ENCODE results near the gene C10orf62.

Gene C10orf62

DNA sequence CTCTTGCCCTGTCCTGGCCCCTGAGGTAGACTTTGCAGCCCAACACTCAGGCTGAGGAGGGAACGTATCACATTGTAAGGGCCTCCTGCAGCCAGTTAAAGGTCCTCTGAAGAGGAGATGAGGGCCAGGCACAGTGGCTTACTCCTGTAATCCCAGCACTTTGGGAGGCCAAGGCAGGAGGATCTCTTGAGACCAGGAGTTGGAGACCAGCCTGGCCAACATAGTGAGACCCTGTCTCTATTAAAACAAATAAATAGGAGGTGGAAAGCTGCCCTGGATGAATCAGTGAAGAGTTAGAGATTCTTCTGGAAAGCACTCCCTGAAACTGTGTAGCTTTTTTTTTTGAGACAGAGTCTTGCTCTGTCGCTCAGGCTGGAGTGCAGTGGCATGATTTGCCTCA lies 2.3 kb upstream of the C10orf62 start:
- DNase-seq = no peak

DNA sequence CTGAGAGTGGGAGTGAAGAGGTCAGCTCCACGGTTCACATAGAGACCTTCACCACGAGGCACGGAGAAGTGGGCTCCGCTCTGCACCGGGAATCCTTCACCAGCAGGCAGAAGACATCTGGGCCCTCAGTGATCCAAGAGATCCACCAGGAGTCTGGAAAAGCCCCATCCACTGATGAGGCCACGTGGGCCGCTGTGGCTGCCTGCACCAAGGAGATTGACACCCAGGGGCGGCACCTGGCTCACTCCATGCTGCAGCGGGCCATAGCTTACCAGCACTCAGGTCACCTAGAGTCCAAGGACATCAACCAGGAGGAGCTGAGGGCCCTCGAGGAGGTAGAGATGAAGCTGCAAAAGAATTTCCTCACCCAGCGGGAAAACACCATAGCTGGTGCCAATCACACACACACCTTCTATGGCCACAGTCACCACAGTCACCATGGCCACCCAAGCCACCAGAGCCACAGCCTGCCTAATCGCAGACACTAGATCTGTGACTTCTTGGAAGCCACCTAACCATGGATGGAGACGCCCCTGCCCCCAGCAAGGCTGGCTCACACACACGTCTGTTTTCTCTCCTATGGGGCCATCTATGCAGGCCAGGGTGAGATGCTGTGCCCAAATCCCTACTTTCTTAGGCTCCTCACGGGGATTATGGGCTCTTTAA lies 694 bp downstream of the C10orf62 start:
- DNase-seq = no peak

DNA sequence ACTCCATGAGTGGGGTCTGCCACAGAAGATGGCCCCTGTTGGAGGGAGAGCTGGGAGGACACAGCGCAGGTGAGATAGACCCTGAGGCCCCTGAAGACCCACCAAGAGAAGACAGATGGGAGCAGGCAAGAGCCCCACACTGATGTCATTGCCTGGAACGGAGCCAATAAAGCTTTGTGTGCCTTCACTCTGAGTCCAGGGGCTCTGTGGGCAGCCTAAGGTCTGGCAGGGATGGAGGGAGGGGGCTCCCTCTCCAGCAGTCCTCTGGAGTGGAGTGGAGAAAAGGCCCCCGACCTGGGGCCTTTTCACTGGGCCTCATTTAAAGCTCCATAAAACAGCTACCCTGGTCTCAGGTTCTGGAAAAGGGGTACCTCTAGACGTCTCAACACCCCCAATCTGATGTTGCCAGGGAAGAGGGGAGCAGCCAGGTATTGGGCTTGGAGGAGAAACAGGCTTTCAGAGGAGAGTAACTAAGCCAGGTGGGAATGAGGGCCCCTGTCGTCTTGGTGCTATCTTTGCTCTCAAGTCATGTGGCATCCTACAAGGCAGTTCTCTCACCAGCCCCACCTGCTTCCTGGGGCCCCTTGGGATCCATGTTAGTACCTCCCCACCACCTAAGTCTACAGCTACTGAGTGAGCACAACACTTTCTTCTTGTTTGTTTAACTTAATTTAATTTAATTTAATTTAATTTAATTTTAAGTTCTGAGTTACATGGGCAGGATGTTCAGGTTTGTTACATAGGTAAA lies 1.4 kb downstream of the C10orf62 start:
- no peak for DNase-seq

- DNase-seq = no peak
Observed at GRCh38 chr10:97593421-97593820, 3.9 kb downstream of the C10orf62 start.

GRCh38 chr10:97596101-97597082 lies 6.9 kb downstream of the C10orf62 start:
- DNase-seq = no peak

DNA sequence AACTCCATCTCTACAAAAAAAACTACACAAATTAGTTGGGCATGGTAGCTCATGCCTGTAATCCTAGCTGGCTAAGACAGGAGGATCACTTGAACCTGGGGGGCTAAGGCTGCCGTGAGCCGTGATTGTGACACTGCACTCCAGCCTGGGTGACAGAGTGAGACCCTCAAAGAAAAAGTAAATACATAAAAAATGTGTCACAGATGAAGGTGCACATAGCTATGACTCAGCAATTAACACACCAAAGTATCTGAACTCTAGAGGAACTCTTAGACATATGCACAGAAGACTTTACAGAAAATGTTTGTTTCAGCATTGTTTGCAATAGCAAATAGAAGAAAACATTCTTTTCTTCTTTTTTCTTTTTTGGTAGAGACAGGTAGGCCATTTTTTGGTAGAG lies 8.3 kb downstream of the C10orf62 start:
- no peak for DNase-seq

DNA sequence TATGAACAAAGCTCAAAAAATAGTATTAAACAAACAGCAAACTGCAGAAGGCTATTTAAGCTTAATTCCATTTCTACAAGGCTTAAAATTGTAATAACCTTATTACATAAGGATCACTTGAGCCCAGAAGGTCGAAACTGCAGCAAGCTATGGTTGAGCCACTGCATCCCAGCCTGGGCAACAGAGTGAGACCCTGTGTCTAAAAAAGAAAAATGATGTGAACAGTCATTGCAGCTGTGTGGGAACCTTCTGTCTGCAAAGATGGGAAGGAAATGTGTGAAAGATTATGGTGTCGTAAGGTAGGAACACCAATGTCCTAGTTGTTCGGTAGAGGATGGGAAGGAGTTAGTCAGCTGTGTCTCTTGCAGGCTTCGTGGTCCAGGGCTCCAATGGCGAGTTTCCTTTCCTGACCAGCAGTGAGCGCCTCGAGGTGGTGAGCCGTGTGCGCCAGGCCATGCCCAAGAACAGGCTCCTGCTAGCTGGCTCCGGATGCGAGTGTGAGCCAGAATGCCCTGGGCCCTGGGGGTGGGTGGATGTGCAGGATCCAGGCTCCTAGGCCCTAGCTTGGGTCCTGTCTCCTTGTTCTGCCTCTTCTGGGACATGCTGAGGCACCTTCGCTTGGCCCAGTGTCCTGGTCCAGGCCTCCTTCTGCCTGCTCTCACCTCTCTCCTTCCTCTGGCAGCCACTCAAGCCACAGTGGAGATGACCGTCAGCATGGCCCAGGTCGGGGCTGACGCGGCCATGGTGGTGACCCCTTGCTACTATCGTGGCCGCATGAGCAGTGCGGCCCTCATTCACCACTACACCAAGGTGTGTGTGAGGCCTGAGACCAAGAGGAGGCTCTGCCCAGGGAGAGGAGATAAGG lies 9.1 kb downstream of the C10orf62 start:
- DNase-seq = no peak

DNA sequence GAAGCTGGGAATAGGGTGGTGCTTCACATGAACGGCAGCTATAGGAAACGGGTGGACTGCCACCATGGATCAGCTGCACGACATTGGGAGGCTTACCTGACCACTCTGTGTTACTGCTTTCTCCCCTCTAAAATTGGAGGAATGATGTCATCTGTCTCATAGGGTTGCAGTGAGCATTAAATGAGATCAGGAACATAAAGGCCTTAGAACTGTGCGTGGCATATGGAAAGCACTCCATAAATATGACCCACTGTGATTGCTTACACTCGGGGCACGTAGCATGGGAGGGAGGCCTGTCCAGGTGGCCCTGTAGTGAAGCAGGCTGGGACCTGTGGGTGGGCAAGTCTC lies 9.7 kb downstream of the C10orf62 start:
- no peak for DNase-seq

DNA sequence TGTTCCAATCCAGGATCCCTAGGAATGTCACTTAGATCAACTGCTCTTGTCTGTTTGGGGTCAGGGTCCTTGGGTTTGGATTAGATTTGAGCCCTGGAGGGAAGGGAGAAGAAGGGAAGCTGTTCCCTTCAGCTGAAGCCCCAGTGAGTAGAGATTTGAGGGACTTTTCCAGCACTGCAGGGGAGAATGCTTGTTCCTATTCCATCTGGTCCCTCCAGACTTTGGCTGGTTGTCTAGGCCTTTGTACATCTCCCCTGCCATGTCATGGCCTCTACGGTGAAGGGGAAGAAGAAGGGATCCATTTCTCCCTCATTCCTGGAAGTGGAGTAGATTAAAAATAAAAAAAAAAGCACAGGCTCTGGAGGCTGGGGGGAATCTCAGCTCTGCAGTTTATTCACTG lies 11.1 kb downstream of the C10orf62 start:
- no peak for DNase-seq

- DNase-seq = no peak
Observed at GRCh38 chr10:97601268-97602215, 12.0 kb downstream of the C10orf62 start.

GRCh38 chr10:97607095-97607636 lies 17.6 kb downstream of the C10orf62 start:
- no peak for DNase-seq

GRCh38 chr10:97608991-97609561 lies 19.6 kb downstream of the C10orf62 start:
- no peak for DNase-seq

DNA sequence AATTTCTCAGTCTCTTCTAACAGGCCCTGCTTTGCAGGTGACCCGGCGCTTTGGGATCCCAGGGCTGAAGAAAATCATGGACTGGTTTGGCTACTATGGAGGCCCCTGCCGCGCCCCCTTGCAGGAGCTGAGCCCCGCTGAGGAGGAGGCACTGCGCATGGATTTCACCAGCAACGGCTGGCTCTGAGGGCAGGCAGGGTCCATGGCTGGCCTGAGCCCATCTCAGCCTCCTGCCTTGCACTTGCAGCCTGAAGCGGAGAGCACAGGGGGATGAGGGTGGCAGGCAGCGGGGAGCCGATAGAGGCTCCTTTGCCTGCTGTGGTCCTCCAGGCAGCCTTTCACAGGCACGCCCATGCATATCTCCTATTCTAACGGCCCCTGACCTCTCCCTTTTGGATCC lies 22.0 kb downstream of the C10orf62 start:
- DNase-seq = no peak

DNA sequence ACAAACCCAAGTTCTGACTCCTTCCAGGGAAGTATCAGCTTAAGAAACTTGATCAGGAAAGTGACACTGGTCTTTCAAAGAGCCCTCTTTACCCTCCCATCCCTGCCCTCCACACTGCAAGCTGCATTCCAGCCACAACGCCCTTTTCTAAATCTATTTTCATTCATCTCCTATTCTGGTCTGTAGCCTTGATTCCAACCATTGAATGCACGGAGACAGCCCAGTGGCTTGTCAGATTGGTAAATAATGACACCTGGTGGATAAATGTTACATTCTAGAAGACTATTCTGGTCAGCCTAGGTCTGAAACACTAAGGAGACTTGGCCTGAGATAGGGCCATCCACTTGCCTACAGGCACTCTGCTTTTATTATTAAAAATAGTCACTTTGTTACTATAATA lies 22.9 kb downstream of the C10orf62 start:
- peak; percentile 35 to 41 for DNase-seq

DNA sequence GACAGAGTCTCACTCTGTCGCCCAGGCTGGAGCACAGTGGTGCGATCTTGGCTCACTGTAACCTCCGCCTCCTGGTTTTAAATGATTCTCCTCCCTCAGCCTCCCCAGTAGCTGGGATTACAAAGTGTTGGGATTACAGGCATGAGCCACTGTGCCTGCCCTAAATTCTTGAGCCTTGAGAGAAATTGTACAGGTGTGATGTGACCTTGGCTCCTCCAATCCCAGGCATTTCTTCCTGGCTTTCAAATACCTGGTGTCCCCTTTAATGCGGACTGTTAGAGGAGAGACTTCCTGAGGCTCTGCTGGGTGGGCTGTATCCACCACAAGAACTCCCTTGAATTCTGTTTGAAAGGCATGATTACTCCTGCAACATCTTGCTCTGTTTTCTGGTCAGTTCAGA lies 28.8 kb downstream of the C10orf62 start:
- DNase-seq = no peak

- DNase-seq = no peak
Observed at GRCh38 chr10:97618733-97619132, 29.2 kb downstream of the C10orf62 start.

- no peak for DNase-seq
Observed at GRCh38 chr10:97623277-97623676, 33.8 kb downstream of the C10orf62 start.

GRCh38 chr10:97627731-97628130 lies 38.2 kb downstream of the C10orf62 start:
- DNase-seq = no peak

GRCh38 chr10:97628228-97628627 lies 38.7 kb downstream of the C10orf62 start:
- DNase-seq = no peak

GRCh38 chr10:97629289-97629688 lies 39.8 kb downstream of the C10orf62 start:
- DNase-seq = no peak

- no peak for DNase-seq
Observed at GRCh38 chr10:97631098-97631497, 41.6 kb downstream of the C10orf62 start.
